ENCODE measurements around the gene NR2E1.

Gene NR2E1

DNA sequence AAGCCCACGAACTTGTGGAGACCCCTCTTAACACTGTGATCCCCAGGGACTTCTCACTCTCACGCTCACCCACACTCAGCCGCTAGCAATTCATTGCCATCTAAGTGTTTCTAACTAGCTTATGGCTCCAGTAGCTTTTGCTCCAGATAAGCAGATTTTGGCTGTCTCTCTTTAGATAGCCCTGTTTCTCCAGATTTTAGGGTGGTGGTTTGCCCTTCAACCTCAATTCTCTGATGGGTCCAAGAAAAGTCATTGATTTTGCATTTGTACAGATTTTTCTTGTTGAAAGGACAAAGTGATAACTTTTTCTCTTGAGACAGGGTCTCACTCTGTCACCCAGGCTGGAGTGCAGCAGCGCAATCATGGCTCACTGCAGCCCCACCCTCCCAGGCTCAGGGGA lies 41.2 kb downstream of the NR2E1 start:
- no peak for DNase-seq (ENCODE audit: low read depth in 1 of 2, low spot score in 1 of 2)

DNA sequence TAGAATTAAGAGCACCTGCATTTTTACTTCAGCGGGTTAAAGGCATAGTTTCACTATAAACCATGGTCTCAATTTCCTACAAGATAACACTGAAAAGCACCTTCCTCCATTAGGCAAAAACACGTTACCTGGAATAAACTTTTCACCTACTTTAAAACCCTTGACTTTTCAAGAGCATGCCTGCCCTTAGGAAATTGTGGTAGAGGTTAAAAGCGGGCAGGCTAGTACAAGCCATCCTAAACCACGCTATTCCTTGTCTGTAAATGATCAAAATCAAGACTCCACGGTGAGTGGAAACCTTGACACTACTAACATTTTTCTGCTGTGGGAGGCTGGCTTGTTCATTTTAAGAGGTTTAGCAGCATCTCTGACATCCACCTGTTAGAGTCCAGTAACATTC lies 43.9 kb downstream of the NR2E1 start:
- DNase-seq (ENCODE audit: low read depth in 1 of 2, low spot score in 1 of 2) = no peak

DNA sequence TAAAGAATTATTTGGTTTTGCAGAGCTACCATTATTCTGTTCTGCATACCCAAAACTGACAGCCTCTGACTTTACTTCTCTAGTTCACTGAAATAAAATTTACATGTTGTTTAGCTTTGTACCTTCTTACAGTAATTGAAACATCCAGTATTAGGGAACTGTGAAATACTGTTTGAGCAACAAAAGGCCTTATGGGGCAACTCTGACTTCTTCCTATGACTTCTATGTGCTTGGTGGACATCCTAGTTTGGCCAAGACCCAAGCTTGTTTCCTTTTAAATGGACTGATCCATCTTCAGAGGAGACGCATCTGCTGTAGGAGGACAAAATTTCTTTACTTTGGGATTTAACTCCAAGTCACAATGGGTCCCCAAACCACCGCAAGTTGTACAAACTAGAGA lies 44.7 kb downstream of the NR2E1 start:
- no peak for DNase-seq (ENCODE audit: low read depth in 1 of 2, low spot score in 1 of 2)

DNA sequence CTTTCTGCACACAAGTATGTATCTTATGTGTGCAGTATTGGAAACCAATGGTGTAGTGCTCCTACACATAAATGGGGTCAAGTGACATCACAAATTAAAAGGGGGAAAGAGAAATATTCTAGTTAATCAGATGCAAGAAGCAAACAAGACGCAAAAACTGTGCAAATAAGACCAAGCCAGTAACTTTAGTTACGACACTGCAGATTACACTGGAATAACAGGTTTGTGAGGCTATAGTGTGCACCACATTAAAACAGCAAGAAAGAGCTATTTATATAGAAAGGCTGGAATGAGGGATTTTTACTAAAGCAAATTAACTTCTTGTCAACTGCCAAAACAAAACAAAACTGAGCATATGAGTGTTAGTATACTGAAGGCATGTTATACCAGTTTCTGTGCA lies 45.8 kb downstream of the NR2E1 start:
- no peak for DNase-seq (ENCODE audit: low read depth in 1 of 2, low spot score in 1 of 2)

DNA sequence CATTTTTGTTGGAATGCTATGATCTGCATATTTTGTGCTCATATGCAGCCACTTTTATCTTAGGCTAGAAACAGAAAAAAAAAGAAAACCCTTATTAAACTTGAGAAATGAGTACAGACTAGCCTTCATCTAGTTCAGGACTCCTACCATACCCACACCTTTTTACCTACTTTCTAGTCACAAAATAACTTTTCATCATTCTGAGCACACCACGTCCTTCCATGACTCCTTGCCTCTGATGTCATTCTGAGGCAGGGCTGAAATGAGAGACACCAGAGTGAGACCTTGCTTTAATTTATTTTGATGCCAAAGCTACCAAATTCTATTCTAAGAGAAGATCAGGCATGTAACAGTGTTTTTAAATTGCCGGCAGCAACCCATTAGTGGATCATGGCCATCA lies 56.2 kb downstream of the NR2E1 start:
- no peak for DNase-seq (ENCODE audit: low read depth in 1 of 2, low spot score in 1 of 2)

DNA sequence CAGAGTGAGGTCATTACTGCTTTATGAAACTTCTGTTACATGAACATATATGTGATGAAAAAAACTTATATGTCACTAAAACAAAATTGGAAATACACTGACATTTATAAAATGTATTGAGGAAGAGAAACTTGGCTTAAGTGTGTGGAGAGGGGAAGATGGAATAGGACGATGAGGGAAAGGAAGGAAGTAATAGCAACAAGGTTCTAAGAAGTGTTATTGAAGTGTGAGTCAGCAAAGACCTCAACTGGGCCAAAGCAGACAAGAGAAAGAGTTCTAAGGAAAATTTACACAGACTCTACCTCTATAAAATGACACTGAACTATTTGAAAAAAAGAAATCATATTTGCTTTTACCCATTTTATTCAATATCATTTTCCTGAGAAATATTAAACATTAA lies 56.7 kb downstream of the NR2E1 start:
- DNase-seq (ENCODE audit: low read depth in 1 of 2, low spot score in 1 of 2) = no peak

DNA sequence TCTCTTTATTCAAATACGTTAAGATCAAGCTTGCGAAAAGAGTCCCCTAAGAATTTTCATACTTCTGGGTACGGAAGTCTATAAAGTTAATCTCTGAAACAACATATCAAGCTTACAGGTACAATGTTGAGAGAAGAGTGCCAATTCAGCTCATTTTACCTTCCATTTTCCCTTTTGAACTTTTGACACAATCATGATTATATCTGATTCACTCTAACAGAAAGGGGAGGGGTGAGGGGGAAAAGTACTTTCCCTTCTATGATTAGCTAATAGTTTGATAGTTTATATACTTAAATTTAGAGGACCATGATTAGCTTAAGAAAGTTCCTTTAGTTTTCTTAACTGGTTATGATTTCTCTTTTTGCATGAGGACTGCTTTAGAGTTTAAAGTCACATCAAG lies 61.5 kb downstream of the NR2E1 start:
- DNase-seq (ENCODE audit: low read depth in 1 of 2, low spot score in 1 of 2) = no peak

DNA sequence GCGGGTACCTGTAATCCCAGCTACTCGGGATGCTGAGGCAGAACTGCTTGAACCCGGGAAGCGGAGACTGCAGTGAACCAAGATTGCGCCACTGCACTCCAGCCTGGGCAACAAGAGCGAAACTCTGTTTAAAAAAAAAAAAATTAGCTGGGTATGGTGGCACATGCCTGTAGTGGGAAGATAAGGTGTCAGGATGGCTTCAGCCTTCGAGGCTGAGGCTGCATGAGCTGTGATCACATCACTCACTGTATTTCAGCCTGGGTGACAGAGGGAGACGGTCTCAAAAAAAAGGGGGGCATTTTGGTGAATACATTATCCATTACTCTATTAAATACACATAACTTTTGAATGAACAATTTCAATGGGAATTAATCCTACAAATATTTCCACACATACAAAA lies 62.6 kb downstream of the NR2E1 start:
- no peak for DNase-seq (ENCODE audit: low read depth in 1 of 2, low spot score in 1 of 2)

DNA sequence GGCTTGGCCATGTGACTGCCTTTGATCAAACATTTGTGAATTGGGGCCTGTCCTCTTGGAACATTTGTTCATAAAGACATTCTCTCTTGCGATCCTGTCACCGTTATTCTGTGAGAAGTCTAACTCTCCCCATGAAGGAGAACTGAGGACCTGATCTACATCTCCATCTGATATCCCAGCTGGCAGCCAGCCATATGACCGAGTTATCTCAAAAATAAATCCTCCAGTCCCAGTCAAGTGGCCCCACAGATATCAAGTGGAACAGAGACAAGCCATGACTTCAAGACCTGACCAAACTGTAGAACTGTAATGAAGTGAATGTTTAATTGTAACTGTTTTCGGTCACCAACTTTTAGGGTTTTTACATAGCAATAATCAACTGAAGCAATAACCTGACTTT lies 69.3 kb downstream of the NR2E1 start:
- no peak for DNase-seq (ENCODE audit: low read depth in 1 of 2, low spot score in 1 of 2)

DNA sequence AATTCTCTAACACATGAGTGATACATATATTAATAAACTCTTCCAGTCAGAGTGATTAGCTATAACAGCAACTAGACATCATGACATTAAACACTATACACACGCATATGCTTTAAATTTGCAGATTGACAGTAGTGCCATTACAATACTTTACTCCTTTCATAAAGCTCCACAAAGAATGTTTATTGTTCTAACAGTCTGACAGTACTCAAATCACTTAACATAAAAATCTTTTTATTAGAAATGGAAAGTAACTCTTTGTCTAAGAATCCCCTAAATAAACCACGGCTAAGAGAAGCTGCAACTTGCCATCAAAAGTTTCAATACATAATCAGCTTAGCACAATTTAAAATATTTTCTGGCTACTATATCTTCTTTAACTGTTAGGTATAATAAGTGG lies 71.0 kb downstream of the NR2E1 start:
- no peak for DNase-seq (ENCODE audit: low read depth in 1 of 2, low spot score in 1 of 2)

DNA sequence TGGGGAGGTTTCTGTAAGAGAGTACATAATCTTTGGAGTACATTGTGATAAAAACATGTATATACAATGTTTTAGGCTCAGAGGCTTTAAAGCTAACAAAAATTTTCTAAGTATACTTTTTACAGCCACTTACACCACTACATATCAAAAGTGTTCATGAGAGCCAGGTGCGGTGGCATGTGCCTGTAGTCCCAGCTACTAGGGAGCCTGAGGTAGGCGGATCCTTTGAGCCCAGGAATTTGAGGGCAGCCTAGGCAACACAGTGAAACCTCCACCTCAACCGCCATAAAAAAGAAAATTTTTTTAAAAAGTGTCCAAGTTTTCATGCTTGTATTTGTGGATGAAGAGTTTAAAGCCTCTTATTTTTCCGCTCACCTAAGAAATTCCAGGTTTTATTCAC lies 72.5 kb downstream of the NR2E1 start:
- DNase-seq (ENCODE audit: low read depth in 1 of 2, low spot score in 1 of 2) = no peak
